CD4-positive, alpha-beta T cell treated with Interferon gamma for 1 hour (primary cell): ENCODE data around the gene UXS1.
A peak's percentile ranks its signal among the peaks of the same experiment; 100 is the strongest.
"Not testable (repeated sequence)": the region's sequence is repeated elsewhere in the genome, so short reads cannot be mapped to it uniquely, and the experiment has no call there.

ENCODE experiments used
- DNase-seq: peaks from one replicate; pipeline ENCODE4 v3.0.0-alpha.2; 2020

Gene UXS1

DNA sequence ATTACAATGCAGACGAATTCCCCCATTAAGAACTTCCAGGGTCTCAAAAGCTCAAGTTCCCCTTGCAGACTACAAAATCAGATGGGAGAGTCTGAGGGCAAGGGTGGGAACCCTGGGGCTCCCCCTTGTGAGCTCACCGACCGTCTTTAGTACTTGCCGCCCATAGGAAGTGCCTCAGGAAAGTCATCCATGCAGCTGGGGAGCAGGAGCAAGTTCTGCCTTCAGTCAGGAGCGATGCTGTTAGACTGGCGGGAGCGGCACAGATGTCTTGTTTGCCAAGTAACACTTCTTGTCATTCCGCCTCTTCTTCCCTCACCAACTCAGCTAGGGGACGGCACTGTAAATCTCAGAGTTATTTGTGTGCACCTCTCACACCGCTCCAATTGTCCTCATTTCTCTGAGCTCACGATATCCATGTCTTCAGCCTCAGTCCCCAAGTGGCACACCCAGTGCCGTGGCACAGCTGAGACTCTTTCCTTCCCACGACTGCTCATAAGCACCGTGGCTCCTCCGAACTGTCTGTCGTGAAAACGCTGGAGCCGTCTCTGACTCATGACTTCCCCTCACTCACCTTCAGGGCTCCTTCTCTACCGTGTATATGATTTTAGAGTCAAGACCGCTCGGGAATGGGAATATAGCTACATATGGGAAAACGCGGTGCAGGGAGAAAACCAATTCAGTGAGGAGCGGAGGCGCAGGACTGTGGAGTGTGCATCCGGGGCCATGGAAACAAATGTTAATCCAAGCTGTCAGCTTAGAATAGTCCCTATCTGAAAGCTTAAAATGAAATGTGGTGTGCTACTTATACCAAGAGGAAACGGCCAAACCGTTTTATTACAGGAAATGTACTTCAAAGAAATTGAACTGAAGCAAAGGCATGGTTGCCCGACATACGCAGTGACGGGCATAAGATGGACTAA, 34.0 kb downstream of the UXS1 start:
- DNase-seq: peak; percentile 38

DNA sequence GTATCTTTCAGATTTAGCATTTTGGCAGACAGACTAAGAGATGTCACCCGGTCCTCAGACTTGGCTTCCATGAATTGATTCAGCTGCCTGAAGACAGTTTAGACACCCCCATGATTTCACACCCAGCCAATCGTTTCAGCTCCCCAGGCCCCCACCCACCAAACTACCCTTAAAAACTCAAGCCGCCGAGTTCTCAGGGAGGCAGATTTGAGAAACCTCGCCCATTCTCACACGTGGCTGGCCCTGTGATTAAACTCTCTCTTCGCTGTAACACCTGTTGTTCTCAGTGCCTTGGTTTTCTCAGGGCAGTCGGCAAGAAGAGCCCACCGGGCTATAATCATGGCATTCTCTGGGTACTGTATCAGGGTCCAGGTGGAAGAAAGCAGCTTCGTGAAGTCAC, 35.2 kb downstream of the UXS1 start:
- peak; percentile 32 for DNase-seq

DNA sequence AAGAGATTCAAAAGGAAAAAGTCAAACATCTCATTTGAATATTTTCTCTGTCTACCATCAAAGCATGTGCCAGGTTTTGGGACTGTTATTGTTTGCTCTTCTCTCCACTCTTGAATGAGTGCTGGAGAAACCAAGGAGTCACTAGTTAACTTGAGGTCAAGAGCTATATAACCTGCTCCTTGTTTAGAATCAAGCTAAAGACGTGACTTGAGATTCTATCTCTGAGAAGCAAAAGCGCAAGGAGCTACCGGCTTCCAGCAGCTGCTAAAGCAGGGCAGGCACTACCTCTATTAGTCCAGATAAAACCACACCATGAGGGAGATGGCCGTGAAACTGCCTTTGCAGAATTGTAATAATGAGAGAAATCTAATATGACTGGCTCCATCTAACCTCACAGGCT, 36.0 kb downstream of the UXS1 start:
- DNase-seq: no peak

GRCh38 chr2:106157416-106157815, 36.7 kb downstream of the UXS1 start:
- no peak for DNase-seq

GRCh38 chr2:106156305-106157296, 37.5 kb downstream of the UXS1 start:
- DNase-seq: no peak

- DNase-seq: no peak
These were observed 40.3 kb downstream of the UXS1 start for GRCh38 chr2:106153781-106154180.

DNA sequence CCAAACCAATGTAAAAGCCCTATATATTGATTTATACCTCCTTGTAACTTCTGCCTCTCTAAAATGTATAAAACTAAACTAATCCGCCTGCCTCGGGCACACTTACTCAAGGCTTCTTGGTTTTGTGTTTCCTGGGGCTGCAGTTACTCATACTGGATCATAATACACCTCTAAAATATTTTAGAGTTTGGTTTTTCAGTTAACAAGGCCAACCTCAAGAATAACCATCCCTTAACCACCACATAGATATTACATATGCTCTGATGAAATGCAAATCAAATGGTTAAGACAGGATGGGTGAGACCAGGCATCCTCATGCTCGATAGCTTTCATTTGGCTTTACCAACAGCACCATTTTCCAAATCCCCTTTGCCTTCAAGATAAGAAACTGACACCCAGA, 46.4 kb downstream of the UXS1 start:
- DNase-seq: no peak

DNA sequence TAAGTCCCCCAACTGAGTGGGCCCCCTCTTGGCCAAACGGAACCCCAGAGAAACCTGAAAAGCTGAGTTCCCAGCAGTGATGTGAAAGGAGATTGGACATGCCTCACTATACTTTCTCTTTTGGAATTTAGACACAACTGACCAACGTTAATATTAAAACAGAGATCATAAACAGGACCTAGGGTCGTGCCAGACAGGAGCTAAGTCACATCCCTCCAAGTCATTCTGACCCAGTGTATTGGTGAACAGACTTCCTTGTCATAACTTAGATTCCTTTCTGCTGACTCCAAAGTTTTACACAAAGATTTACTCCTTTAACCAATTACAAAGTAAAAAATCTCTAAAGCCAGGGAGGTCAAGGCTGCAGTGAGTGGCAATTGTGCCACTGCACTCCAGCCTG, 46.9 kb downstream of the UXS1 start:
- DNase-seq: no peak

DNA sequence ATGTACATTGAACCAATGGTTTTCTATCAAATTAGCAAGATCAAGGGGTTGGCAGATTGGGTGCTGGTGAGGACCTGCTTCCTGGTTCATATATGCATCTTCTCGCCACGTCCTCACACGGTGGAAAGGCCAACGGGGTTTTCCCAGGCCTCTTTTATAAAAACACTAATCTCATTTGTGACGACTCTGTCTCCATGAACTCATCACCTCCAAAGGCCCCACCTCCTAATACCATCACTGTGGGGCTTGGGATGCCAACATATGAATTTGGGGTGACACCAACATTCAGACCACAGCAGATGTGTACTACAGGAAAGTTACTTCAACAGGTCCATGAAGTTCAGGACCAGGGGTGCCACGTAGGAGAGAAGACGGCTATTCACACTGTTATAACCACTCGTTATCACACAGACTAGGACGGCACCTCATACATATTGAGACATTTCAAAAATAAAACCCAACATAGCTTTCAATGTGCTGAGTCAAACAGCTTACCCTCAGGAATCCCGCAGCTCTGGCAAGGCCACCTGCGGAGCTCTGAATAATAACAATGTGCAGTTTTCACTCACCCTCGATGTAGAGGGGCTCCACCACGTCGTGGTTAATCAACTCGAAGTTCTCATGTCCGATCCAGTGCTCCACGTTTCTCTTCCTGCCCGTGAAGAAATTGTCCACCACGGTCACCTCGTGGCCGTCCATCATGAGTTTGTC, 49.3 kb downstream of the UXS1 start:
- DNase-seq: peak; percentile 49

- no peak for DNase-seq
These were observed 50.4 kb downstream of the UXS1 start for GRCh38 chr2:106143495-106144215.

GRCh38 chr2:106142683-106143082, 51.4 kb downstream of the UXS1 start:
- no peak for DNase-seq

- no peak for DNase-seq
These were observed 53.2 kb downstream of the UXS1 start for GRCh38 chr2:106140913-106141312.

DNA sequence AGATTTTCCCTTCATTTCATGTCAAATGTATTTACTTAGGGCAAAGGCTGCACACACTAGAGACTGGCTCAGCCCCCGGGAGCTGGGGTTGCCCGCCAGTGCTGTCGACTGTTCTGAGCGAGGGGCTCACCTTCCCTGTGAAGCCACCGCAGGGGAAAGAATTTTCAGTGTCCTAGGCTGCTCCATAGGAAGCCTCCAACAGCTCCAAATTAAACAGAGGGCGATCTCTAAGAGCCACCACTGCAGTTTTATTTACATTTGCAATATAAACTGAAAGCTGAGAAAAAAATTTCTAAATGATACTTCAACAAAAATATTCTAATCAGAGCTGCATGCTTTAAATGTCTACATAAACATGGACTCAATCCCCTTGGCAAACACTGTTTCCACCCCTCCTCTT, 54.0 kb downstream of the UXS1 start:
- DNase-seq: no peak

DNA sequence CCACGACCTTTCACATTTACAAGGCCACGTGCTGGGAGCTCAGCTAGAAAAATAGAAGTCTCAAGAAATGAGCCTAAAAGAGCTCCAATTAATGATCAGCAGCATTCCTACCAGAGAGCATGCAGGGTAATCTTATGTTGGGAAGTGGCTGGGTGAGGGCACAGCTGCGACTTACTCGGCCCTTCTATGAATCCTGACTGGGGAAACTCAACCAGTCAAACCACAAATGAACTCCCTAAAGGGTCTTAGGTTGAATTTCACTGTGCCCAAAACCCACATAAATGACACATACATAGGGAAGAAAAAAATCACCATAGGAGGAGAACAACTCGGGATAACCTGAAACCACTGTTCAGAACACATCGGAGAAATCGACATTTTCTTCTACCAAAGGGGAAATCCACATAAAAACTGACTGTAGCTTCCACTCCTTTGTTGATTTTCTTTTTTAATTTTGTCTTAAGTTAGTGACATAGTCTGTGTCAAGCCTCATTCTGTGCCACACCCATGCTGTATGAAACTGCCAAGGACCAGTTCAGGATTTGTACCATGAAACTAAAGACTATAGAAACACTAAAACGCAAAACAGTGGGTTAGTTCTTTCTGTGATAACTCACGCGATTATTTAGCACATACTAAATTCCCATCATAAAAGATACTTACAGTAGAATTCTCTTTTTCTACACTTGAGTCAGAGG, 54.7 kb downstream of the UXS1 start:
- DNase-seq: no peak

DNA sequence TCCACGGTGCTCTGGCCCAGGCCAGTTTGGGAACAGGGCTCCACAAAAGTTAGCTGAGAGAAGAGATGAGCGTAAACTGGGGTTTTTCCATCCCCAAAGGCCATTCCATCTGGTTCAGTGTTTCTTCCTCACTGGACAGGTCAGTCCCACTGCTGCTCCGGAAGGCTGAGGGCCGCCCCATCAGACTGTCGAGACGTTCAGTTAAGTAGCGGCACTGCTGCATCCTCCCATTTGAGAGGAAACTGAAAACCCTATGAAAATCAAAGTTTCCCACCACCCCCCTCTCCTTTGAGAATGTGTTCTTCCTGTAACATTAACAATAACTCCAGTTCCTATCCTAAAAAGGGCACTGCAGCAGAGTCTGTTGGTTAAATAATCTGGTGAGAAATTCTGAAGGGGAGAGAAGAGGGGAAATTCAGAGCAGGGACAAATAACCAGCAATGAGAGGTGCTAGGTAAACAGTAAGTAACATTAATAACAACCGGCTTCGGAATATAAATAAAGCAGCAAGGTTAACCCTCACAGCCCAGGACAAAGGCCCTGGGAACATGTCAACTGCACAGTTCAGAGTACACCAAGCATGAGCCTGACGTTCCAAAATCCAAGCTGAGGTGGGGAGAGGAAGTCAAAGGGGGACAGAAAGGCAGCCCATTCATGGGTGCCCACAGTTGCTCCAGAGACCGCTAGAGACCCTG, 55.4 kb downstream of the UXS1 start:
- DNase-seq: no peak

DNA sequence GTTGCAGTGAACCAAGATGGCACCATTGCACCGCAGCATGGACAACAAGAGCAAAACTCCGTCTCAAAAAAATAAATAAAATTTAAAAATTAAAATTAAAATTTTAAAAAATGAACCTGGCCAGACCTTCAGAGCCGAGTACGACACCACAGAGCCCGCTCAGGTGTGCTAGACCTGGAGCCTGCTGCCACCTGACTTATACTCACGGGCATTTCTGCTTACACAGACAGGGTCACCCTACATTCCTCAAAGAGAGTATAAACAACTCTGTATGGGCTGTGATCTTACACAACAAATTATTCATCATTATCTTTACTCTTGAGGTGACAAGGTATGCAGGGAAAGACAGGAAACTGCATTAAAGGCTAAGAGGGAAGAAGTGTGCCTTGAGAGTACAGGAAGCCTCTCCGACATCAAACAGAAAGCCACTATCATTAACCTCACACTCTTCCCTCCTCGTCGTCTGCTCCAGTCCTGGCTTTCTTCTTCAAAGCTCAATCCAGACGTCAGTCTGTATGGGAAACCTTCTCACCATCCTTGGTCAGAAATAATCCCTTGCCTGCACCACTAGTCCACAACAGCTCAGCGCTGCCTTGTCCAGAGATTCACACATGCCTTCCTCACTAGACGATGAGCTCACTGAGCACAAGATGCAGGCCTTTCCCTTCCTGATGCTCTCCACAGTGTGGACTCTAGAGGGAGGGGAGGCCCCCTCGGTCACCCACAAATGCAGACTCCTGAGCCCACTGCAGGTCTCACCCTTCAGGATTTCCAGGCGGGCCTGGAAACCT, 56.2 kb downstream of the UXS1 start:
- no peak for DNase-seq

- not testable (repeated sequence) for DNase-seq
These were observed 62.9 kb downstream of the UXS1 start for GRCh38 chr2:106131192-106131591.

GRCh38 chr2:106130251-106130998, 63.7 kb downstream of the UXS1 start:
- no peak for DNase-seq

GRCh38 chr2:106129592-106129991, 64.5 kb downstream of the UXS1 start:
- DNase-seq: no peak
